T-cell (primary cell): ENCODE data around the gene ANKRD49. TPM values are rescaled to one million over a fixed set of nuclear protein-coding genes. Genes with fewer than 3 reads are reported as not detected.

Source experiments
- ATAC-seq, 4 experiments: fragments of 200-7000 bp in 3 of 4; fragments of 150-1000 bp in 1 of 4; cut with Tn5 transposase; replicated peaks in 1 of 4; 1 replicate in 3 of 4; 2 replicates in 1 of 4; pipeline ENCODE4 v1.10.0; 2021; ENCODE audit warnings: moderate library complexity in 3 of 4, mild to moderate bottlenecking in 2 of 4, moderate number of reproducible peaks in 1 of 4
- CTCF ChIA-PET, 2 donors: fragments of 300-600 bp; sonication (Branson Sonifier 250); formaldehyde crosslinking; loops; one replicate each; lab custom pipeline; 2022; ENCODE audit warnings: antibody characterized with exemption in 2 of 2; lab: Charles Lee
- POLR2A ChIA-PET, 2 donors: fragments of 300-600 bp; sonication (Branson Sonifier 250); formaldehyde crosslinking; loops; one replicate each; lab custom pipeline; 2022; ENCODE audit warnings: antibody characterized with exemption in 2 of 2; lab: Charles Lee
- DNase-seq, 35 experiments: peaks; one replicate each; pipeline versions ENCODE4 v3.0.0 to v3.0.0-alpha.2; 2013 to 2023
- H3K27ac ChIP-seq: one replicate; pipeline ENCODE4 v1.5.1; 2013; ENCODE audit warnings: low read length
- H3K27me3 ChIP-seq, 2 experiments: replicated peaks in 1 of 2; 1 replicate in 1 of 2; 2 replicates in 1 of 2; pipeline versions ENCODE4 v1.6.1 to v1.7.0; 2013; ENCODE audit warnings: low read length in 1 of 2, mixed read lengths in 1 of 2; ENCODE audit not compliant: control insufficient read depth in 2 of 2, insufficient read depth in 2 of 2; ENCODE audit errors: extremely low read depth in 1 of 2
- H3K36me3 ChIP-seq, 2 donors: 1 replicate in 1 of 2; 2 replicates in 1 of 2; pipeline versions ENCODE4 v1.6.1 to v1.7.0; 2013; ENCODE audit warnings: low read length in 1 of 2; ENCODE audit not compliant: control insufficient read depth in 2 of 2, insufficient read depth in 1 of 2; ENCODE audit errors: extremely low read depth in 1 of 2
- H3K4me1 ChIP-seq, 2 experiments: 1 replicate in 1 of 2; 2 replicates in 1 of 2; pipeline versions ENCODE4 v1.6.1 to v1.7.0; 2013; ENCODE audit warnings: low read length in 2 of 2, mixed read lengths in 1 of 2; ENCODE audit not compliant: insufficient read depth in 2 of 2, control insufficient read depth in 1 of 2; ENCODE audit errors: extremely low read depth in 1 of 2
- H3K4me3 ChIP-seq, 2 donors: 1 replicate in 1 of 2; 2 replicates in 1 of 2; pipeline versions ENCODE4 v1.5.1 to v1.7.0; 2013; ENCODE audit warnings: mild to moderate bottlenecking in 2 of 2, low read length in 1 of 2, moderate library complexity in 1 of 2; ENCODE audit not compliant: control insufficient read depth in 1 of 2; ENCODE audit errors: extremely low read depth in 1 of 2
- H3K9me3 ChIP-seq: 2 replicates; pipeline ENCODE4 v1.7.0; 2013
- H3K27ac Mint-ChIP-seq, 2 donors: one replicate each; pipeline ENCODE4 v1.8.0; 2020 to 2021; ENCODE audit warnings: mild to moderate bottlenecking in 2 of 2, mixed read lengths in 2 of 2
- H3K27me3 Mint-ChIP-seq, 2 donors: one replicate each; pipeline ENCODE4 v1.8.0; 2021 to 2022; ENCODE audit warnings: mixed read lengths in 2 of 2
- H3K36me3 Mint-ChIP-seq: one replicate; pipeline ENCODE4 v1.8.0; 2021; ENCODE audit warnings: mixed read lengths
- H3K4me1 Mint-ChIP-seq, 3 donors: one replicate each; pipeline ENCODE4 v1.8.0; 2020 to 2022; ENCODE audit warnings: mixed read lengths in 3 of 3, mild to moderate bottlenecking in 1 of 3
- H3K4me3 Mint-ChIP-seq, 3 donors: one replicate each; pipeline ENCODE4 v1.8.0; 2020 to 2022; ENCODE audit warnings: mild to moderate bottlenecking in 3 of 3, mixed read lengths in 3 of 3, moderate library complexity in 3 of 3
- H3K9me3 Mint-ChIP-seq, 3 donors: one replicate each; pipeline ENCODE4 v1.8.0; 2020 to 2022; ENCODE audit warnings: mixed read lengths in 3 of 3
- WGBS: methylation state at CpG from one replicate; pipeline ENCODE4 v1.1.5; 2013; ENCODE audit warnings: missing lambda C conversion rate; ENCODE audit not compliant: insufficient coverage; 5-methylcytosine and 5-hydroxymethylcytosine counted together
- total RNA-seq, 35 experiments: library from RNA in 6 of 35; stranded (reverse) in 6 of 35; fragments of 120-200 nt in 1 of 35; gene quantifications; one replicate each; pipeline versions ENCODE4 v1.2.1 to v1.2.4 and lab custom pipeline; 2013 to 2026

Gene ANKRD49
- total RNA-seq (10 to 100 TPM; 36.9 to 43.4 (median 39.7) TPM), total RNA-seq (lab: John Stamatoyannopoulos, UW) (30.4 to 96.1 (median 50.6) reads per million in 29 experiments)
- 100 TPM for total RNA-seq (2013)

GRCh38 chr11:94493281-94494125, at the start of gene ANKRD49, which contains the start of gene MRE11:
ANKRD49 (plus strand) TSS chr11:94493984; CDS start chr11:94496694, 2,710 bp downstream.
MRE11 (minus strand) TSS chr11:94493844; CDS start chr11:94492801, 1,043 bp downstream.
- H3K4me3 ChIP-seq: peak within 1 kb of the TSS; percentile 98
- H3K27me3 ChIP-seq: no peaks in the 10 kb centered on the region
- H3K27me3 Mint-ChIP-seq: no peaks in the 10 kb centered on the region
- no peaks in the 10 kb centered on the region for H3K9me3 ChIP-seq
- WGBS: under 1% methylated on average over 52 of the region's 55 CpGs
- peak within 1 kb of the TSS; percentile 91 for H3K27ac ChIP-seq
- CTCF ChIA-PET: interaction anchor here in 1 of 2 donors (1.0 to 1.3 kb wide), 3 partner anchors 10 to 54 kb away, joined by 3 to 10 read pairs (median 7); no protein-coding TSS in a partner anchor
- peaks cover 0 to 33% of the 10 kb centered on the region in 2 donors for H3K36me3 ChIP-seq
- H3K9me3 Mint-ChIP-seq: no peaks in the 10 kb centered on the region
- peak within 1 kb of the TSS; percentile 92 to 97 (median 96) for H3K4me3 Mint-ChIP-seq
- DNase-seq (peak; percentile 90 to 99 (median 96)), ATAC-seq (peak; percentile 99 to 100 (median 100))
- peak within 1 kb of the TSS; percentile 94 to 96 for H3K27ac Mint-ChIP-seq
- H3K4me1 ChIP-seq: peaks cover 6 to 20% of the 10 kb centered on the region in 2 experiments
- POLR2A ChIA-PET: interaction anchor here (0.6 to 0.7 kb wide), 2 partner anchors 365 to 724 kb away, joined by 3 read pairs; no protein-coding TSS in a partner anchor
- H3K36me3 Mint-ChIP-seq: peaks cover 22% of the 10 kb centered on the region
- peaks cover 42 to 64% (median 44%) of the 10 kb centered on the region in 3 donors for H3K4me1 Mint-ChIP-seq

- CTCF ChIA-PET: no interaction called here
- no peaks in the 10 kb centered on the region for H3K27me3 Mint-ChIP-seq
- no peaks in the 10 kb centered on the region for H3K4me1 Mint-ChIP-seq
- Histone ChIP-seq H3K4me3 (no peak overlapping the region), H3K36me3 (peaks cover 4 to 40% of the 10 kb centered on the region in 2 donors), H3K27ac (no peak overlapping the region), H3K4me1 (no peaks in the 10 kb centered on the region), H3K9me3 (no peaks in the 10 kb centered on the region), H3K27me3 (no peaks in the 10 kb centered on the region)
- POLR2A ChIA-PET: no interaction called here
- DNase-seq: no peak
- peaks cover 53% of the 10 kb centered on the region for H3K36me3 Mint-ChIP-seq
- WGBS: no CpG with 5 or more reads among the region's 1 CpG
- no peaks in the 10 kb centered on the region for H3K9me3 Mint-ChIP-seq
- H3K4me3 Mint-ChIP-seq: no peak overlapping the region
- no peak overlapping the region for H3K27ac Mint-ChIP-seq
- no peak for ATAC-seq
Observed at GRCh38 chr11:94445641-94446040, 48.1 kb upstream of the ANKRD49 start.

- Mint-ChIP-seq H3K4me3 (no peak overlapping the region), H3K36me3 (peaks cover 40% of the 10 kb centered on the region), H3K27ac (no peak overlapping the region), H3K27me3 (no peaks in the 10 kb centered on the region), H3K9me3 (no peaks in the 10 kb centered on the region), H3K4me1 (no peaks in the 10 kb centered on the region)
- no peaks in the 10 kb centered on the region for H3K27me3 ChIP-seq
- CTCF ChIA-PET: no interaction called here
- POLR2A ChIA-PET: no interaction called here
- H3K4me1 ChIP-seq: no peaks in the 10 kb centered on the region
- DNase-seq (no peak), ATAC-seq (no peak)
- no peak overlapping the region for H3K27ac ChIP-seq
- H3K9me3 ChIP-seq: no peaks in the 10 kb centered on the region
- H3K36me3 ChIP-seq: peaks cover 4 to 33% of the 10 kb centered on the region in 2 donors
- 100% methylated on average over 3 of the region's 4 CpGs for WGBS
- H3K4me3 ChIP-seq: no peak overlapping the region
Observed at GRCh38 chr11:94447149-94447548, 46.6 kb upstream of the ANKRD49 start.

- peaks cover 35% of the 10 kb centered on the region for H3K36me3 Mint-ChIP-seq
- H3K9me3 ChIP-seq: no peaks in the 10 kb centered on the region
- ATAC-seq (no peak), DNase-seq (no peak)
- H3K27me3 ChIP-seq: no peaks in the 10 kb centered on the region
- WGBS: 100% methylated on average over 1 of the region's 1 CpG
- peaks cover 4 to 24% of the 10 kb centered on the region in 2 donors for H3K36me3 ChIP-seq
- ChIA-PET CTCF (interaction anchor here in 1 of 2 donors (0.6 kb wide), 1 partner anchor 1379 kb away, joined by 3 read pairs; no protein-coding TSS in a partner anchor), POLR2A (no interaction called here)
- H3K4me1 Mint-ChIP-seq: no peaks in the 10 kb centered on the region
- H3K9me3 Mint-ChIP-seq: peaks cover 0 to 2% (median 0%) of the 10 kb centered on the region in 3 donors
- H3K4me3 Mint-ChIP-seq: no peak overlapping the region
- no peaks in the 10 kb centered on the region for H3K4me1 ChIP-seq
- no peak overlapping the region for H3K27ac ChIP-seq
- H3K4me3 ChIP-seq: no peak overlapping the region
- no peaks in the 10 kb centered on the region for H3K27me3 Mint-ChIP-seq
- H3K27ac Mint-ChIP-seq: no peak overlapping the region
Observed at GRCh38 chr11:94449029-94449428, 44.8 kb upstream of the ANKRD49 start.

- ChIA-PET POLR2A (no interaction called here), CTCF (interaction anchor here in 1 of 2 donors (0.6 kb wide), 1 partner anchor 1379 kb away, joined by 3 read pairs; no protein-coding TSS in a partner anchor)
- Histone ChIP-seq H3K36me3 (peaks cover 4 to 20% of the 10 kb centered on the region in 2 donors), H3K4me3 (no peak overlapping the region), H3K27me3 (no peaks in the 10 kb centered on the region), H3K4me1 (no peaks in the 10 kb centered on the region), H3K27ac (no peak overlapping the region), H3K9me3 (no peaks in the 10 kb centered on the region)
- WGBS: 100% methylated on average over 1 of the region's 2 CpGs
- DNase-seq (no peak), ATAC-seq (no peak)
- Mint-ChIP-seq H3K27me3 (no peaks in the 10 kb centered on the region), H3K4me1 (no peaks in the 10 kb centered on the region), H3K4me3 (no peak overlapping the region), H3K36me3 (peaks cover 31% of the 10 kb centered on the region), H3K27ac (no peak overlapping the region), H3K9me3 (peaks cover 0 to 2% (median 0%) of the 10 kb centered on the region in 3 donors)
Observed at GRCh38 chr11:94449437-94449836, 44.3 kb upstream of the ANKRD49 start.

GRCh38 chr11:94450048-94450447, 43.7 kb upstream of the ANKRD49 start:
- Histone ChIP-seq H3K27ac (no peak overlapping the region), H3K9me3 (no peaks in the 10 kb centered on the region), H3K36me3 (peaks cover 4 to 16% of the 10 kb centered on the region in 2 donors), H3K4me1 (no peaks in the 10 kb centered on the region), H3K4me3 (no peak overlapping the region), H3K27me3 (no peaks in the 10 kb centered on the region)
- Mint-ChIP-seq H3K36me3 (peaks cover 33% of the 10 kb centered on the region), H3K4me1 (no peaks in the 10 kb centered on the region), H3K27me3 (no peaks in the 10 kb centered on the region), H3K4me3 (no peak overlapping the region), H3K27ac (no peak overlapping the region), H3K9me3 (peaks cover 0 to 2% (median 0%) of the 10 kb centered on the region in 3 donors)
- WGBS: no CpG with 5 or more reads among the region's 3 CpGs
- ATAC-seq: no peak
- POLR2A ChIA-PET: no interaction called here
- CTCF ChIA-PET: no interaction called here
- DNase-seq: no peak
